GM12865 (cell line): Measurements from ENCODE around the gene ZNF784.

ENCODE experiments used
- DNase-seq: peaks from one replicate; pipeline ENCODE4 v3.0.0; 2010; ENCODE audit warnings: low read depth
- H3K4me3 ChIP-seq: 2 replicates; pipeline ENCODE4 v1.5.1; 2011; ENCODE audit warnings: mild to moderate bottlenecking, low read depth, low read length, control low read depth
- CTCF ChIP-seq: IDR thresholded peaks from 2 replicates; pipeline ENCODE4 v1.5.1; 2011; ENCODE audit warnings: low read length, control low read depth, low read depth, inconsistent platforms; ENCODE audit not compliant: insufficient read depth; ENCODE audit errors: missing control alignments

The ZNF784 gene

DNA sequence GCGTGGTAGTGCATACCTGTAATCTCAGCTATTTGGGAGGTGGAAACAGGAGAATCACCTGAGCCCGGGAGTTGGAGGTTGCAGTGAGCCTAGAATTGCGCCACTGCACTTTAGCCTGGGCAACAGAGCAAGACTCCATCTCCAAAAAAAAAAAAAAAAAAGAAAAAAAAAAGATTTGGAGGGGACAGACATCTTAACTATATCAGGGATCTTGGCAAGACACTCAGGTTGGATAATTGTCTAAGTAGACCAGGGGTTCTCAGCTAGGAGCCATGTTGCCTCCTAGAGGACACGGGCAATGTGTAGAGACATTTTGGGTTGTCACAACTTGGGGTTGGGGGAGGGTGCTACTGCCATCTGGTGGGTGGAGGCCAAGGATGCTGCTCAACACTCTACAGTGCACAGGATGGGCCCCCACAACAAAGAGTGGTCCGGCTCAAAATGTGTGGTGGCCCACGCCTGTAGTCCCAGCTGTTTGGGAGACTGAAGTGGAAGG is 14.5 kb upstream of the ZNF784 start:
- peak; percentile 60 for TF ChIP-seq CTCF
- peak; percentile 78 for DNase-seq
- no peak overlapping the region for H3K4me3 ChIP-seq

- TF ChIP-seq CTCF: no peak
- no peak for DNase-seq
Observed at GRCh38 chr19:55637534-55637933, 13.2 kb upstream of the ZNF784 start.

GRCh38 chr19:55636723-55637122 is 12.4 kb upstream of the ZNF784 start:
- H3K4me3 ChIP-seq: no peak overlapping the region
- no peak for DNase-seq
- no peak for TF ChIP-seq CTCF

More at GRCh38 chr19:55637534-55637933, 13.2 kb upstream of the ZNF784 start:
- no peak overlapping the region for H3K4me3 ChIP-seq

- no peak for DNase-seq
- no peak for TF ChIP-seq CTCF
Observed at GRCh38 chr19:55635856-55636440, 11.6 kb upstream of the ZNF784 start.

DNA sequence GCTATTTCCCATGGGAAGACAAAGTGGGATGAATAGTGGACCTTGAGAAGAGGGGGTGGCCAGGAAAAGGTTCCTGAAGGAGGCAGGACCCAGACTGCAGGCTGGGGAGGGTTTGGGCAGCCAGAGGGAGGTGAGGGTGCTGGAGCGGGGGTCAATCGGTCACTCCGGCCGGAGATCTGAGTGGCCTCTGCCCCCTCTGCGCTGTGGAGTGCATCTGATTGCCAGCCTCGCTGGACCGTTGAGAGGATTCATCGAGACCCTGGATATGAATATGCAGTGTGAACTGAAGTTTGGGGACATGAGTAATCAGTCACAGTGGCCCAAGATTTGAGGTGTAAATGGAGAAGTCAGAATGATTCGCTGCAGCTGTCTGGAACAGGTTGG is 11.0 kb upstream of the ZNF784 start:
- no peak for TF ChIP-seq CTCF
- no peak for DNase-seq
- H3K4me3 ChIP-seq: peak overlapping the region; percentile 67

More at GRCh38 chr19:55635856-55636440, 11.6 kb upstream of the ZNF784 start:
- H3K4me3 ChIP-seq: peak overlapping the region; percentile 67

DNA sequence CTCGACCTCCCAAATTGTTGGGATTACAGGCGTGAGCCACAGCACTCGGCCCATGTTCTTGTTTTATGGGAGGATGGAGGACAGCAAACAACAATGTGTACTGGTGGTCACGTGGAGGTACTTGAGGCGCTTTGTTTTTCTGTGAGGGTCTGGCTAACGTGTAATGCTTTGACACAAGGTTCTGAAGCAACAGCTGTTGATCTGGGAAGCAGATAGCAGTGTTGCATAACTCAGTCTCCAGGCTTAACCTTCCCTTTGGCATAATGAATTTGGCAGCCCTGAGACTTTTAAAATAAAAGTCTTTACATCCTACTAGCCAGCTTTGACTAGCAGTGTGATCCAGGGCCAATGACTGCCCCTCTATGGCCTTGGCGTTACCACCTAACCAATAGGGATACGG is 9.5 kb upstream of the ZNF784 start:
- peak overlapping the region; percentile 67 for H3K4me3 ChIP-seq
- no peak for TF ChIP-seq CTCF
- DNase-seq: no peak

DNA sequence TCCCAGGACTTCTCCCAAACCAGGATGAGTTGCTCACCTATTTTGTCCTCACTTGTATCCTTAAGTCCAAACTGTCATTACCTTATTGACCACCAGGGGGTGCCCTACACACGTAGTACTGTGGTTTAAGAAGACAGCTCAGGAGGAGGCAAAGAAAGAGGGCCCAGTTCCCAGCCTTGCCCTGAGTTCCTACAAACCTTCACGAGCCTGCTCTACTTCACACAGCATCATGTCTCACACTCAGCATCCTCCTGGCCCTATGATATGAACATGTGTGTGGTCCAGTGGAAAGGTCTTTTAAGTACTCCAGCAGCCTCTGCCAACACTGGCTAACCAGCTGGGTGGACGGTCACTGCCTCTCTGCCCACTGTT is 8.1 kb upstream of the ZNF784 start:
- no peak overlapping the region for H3K4me3 ChIP-seq
- peak; percentile 98 for DNase-seq
- TF ChIP-seq CTCF: peak; percentile 74
